ENCODE data around the gene STAU1. TPM values are rescaled to one million over a fixed set of nuclear protein-coding genes. Genes with fewer than 3 reads are reported as not detected.
"Not testable (repeated sequence)": the region's sequence is repeated elsewhere in the genome, so short reads cannot be mapped to it uniquely, and the experiment has no call there.

STAU1 gene
- total RNA-seq, 1 donor from 2014 or later = 57.1 TPM

GRCh38 chr20:49091104-49091503, 97.0 kb downstream of the STAU1 start:
- intact Hi-C loops (cut with micrococcal nuclease) = no loop called here

DNA sequence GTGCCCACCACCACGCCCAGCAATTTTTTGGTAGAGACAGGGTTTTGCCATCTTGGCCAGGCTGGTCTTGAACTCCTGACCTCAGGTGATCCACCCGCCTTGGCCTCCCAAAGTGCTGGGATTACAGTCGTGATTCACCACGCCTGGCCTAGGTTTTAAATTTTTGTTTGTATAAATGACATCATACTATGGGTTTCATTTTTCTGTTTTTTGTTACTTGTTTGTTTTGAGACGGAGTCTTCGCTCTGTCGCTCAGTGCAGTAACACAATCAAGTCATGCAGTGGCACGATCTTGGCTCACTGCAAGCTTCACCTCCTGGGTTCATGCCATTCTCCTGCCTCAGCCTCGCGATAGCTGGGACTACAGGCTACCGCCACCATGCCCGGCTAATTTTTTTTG, 105.8 kb downstream of the STAU1 start:
- intact Hi-C loops (cut with micrococcal nuclease) = not testable (repeated sequence)

DNA sequence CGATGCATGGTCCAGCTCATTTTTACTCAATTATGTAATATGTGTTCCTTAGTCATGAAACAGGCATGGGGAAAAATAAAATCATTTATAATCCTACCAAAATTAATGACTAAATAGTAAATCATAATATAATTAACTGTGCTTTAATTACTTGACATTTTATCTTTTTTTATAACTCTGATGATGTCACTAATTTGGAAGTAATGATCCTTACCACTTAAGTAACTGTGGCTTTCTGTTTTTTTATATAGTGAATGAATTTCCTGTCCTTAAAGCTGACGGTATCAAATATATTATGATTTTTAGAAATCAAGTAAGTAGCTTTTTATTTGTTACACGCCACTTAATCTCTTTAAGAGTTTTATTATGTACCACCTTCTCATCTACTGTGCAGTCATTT, 109.8 kb downstream of the STAU1 start:
- intact Hi-C loops (cut with micrococcal nuclease) = no loop called here

DNA sequence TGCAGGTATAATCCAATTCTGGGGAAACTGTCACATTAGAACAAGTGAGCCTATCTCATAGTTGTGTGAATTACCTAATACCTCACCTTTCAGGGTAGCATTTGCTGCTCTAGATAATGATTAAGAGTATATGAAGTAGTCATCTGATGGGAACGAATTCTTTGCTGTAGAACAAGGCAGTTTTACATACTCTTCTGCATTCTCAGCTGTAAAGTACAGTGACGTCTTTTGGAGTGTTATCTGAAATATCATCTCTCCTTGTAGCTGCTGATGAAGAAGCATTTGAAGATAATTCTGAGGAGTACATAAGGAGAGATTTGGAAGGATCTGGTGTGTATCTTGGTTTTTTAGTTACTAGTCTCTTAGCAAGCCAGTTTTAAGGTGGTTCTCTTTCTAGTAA, 113.6 kb downstream of the STAU1 start:
- intact Hi-C loops (cut with micrococcal nuclease) = no loop called here

Other genes with a start within 250 kb of the STAU1 start
- 68.6 and 70.8 TPM in 2 replicates for gene CSE1L, start 142.0 kb downstream of the STAU1 start, total RNA-seq
- gene DDX27, start 31.1 kb upstream of the STAU1 start, total RNA-seq = 43.5 and 43.6 TPM in 2 replicates
- 90.5 and 93.4 TPM in 2 replicates for gene ZNFX1, start 89.7 kb upstream of the STAU1 start, total RNA-seq

Data from T-helper 1 cell treated with Interleukin-12 subunit alpha and Interleukin-12 subunit beta and Interleukin-4 antibody, amounts not matched to agents 30 ng/mL and 1 ng/mL, for 36 hours (primary cell).